Measurements from ENCODE around the gene PDE8A.
A peak's percentile ranks its signal among the peaks of the same experiment; 100 is the strongest.

PDE8A gene

GRCh38 chr15:85036716-85037115, 55.1 kb downstream of the PDE8A start:
- DNase-seq: no peak

- DNase-seq: no peak
These were observed 56.0 kb downstream of the PDE8A start for GRCh38 chr15:85037641-85038040.

DNA sequence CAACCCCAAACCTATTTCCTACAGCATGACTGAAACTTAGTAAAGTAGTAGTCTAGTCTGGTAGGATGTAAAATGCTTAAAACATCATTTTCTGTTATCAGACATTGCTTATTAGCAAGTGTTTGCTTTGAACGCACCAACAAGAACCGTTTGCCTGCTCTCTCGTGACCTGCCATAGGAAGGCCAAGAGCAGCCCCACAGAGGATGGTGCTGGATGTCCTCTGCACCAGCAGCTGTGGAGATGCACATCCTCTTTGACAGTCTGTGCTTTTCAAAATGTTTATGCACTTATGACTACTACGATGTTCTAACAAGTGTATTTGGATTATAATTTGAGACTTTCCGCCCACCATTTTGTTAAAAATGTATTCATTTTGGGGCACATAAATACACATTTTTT, 59.6 kb downstream of the PDE8A start:
- DNase-seq: no peak

- DNase-seq: peak; percentile 40
These were observed 62.7 kb downstream of the PDE8A start for GRCh38 chr15:85044251-85044853.

DNA sequence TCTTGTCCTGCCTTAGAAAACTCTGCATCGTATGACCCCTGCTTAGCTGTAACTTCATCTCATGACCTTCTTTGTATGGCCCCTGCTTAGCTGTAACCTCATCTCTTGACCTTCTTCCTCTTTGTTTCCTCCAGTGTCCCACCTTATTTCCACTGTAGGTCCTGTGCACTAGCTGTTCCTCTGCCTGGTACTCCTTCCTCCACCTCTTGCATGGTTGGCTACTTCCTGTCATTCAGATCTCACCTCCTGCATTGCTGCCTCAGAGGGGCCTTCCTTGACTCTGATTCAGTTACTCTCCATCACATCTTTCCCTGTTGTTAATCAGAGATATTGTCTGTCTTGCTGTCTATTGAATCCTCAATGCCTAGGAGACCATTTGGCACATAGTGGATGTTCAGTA, 63.2 kb downstream of the PDE8A start:
- no peak for DNase-seq

DNA sequence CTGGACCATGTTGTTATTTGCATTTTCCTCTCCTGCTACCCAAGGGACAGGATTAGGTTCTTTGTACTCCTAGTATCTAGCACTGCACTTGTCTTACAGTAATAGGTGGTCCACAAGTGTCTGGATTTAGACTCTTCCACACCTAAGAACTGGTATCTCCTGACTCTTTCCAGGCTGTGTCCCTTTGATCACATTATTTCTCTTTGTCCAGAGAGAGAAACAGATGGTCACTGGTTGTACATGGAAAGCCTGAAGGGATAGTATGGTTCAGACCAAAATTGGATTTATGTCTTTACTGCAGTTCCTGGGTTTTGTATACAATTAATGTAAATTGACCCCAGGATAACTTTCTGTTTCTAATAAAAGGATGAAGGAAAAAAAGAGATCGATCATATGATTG, 64.0 kb downstream of the PDE8A start:
- DNase-seq: no peak

DNA sequence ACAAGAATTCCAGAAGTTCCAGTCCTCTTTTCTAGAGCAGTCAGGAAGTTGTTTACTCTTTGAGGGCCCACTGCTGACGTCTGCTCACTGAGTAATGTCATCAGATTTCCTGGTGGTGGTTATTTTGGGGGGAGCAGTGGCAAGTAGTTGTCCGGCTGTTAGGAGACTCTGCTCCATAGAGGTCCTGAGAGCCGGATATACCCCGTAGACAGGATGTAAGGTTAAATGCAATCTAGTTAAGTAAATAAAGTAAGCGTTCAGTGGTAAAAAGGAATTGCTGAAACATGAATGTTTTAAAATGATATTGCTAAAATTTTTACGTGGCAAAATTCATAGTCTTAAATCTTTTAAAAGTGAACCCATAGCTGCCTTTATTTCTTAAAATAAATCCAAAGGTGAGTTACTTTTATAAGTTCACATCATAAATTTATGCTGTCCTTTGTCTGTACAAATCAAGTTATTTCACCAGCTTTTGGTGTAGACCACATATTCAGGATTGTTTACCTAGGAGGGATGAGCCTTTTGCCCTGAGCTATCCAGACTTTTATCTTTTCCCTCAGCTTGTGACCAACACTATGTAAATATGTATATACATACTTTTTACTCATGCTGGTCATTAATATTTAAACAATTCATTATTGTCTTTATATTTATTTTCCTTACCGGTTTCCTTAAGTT, 65.8 kb downstream of the PDE8A start:
- DNase-seq: no peak

DNA sequence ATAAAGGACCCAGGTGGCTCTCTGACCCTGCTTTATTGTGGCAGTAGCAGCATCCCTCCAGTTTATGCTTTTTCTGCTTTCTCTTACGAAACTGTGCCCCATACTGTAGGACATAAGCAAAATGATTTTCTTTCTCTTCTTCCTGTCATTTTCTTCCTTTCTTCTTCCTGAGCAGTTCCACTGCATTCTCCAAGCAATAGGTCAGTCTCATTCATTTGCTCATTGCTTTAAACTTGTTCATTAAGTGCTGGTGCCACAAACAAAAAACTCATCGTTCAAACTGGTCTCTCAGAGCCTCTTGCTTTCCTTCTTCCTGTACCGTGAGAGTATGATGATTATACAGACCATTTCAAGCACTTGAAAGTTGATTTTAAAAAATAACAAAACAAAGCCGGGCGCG, 66.8 kb downstream of the PDE8A start:
- no peak for DNase-seq

DNA sequence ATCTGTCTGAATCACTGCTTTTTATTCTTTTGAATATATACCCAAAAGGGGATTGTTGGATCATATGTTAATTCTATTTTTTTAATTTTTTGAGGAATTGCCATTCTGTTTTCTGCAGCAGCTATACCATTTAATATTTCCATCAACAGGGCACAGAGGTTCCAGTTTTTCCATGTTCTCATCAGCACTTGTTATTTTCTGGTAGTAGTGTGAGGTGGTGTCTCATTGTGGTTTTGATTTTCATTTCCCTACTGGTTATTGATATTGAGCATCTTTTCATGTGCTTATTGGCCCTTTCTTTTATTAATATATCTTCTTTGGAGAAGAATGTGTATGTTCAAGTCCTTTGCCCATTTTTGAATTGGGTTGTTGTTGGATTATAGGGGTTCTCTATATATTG, 68.1 kb downstream of the PDE8A start:
- DNase-seq: no peak

DNA sequence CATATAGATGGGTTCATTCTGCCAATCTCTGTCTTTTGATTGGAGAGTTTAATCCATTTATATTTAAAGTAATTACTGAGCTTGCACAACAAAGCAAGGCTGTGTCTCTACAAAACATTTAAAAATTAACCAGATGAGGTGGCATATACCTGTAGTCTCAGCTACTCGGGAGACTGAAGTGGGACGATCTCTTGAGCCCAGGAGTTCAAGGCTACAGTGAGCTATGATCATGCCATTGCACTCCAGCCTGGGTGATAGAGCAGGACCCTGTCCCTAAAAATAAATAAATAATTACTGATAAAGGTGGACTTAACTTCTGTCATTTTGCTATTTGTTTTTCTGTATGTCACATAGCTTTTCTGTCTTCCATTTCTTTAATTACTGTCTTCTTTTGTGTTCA, 78.1 kb downstream of the PDE8A start:
- no peak for DNase-seq

- no peak for DNase-seq
These were observed 80.9 kb downstream of the PDE8A start for GRCh38 chr15:85062560-85062959.

- DNase-seq: no peak
These were observed 81.4 kb downstream of the PDE8A start for GRCh38 chr15:85063088-85063487.

- DNase-seq: no peak
These were observed 81.9 kb downstream of the PDE8A start for GRCh38 chr15:85063522-85064079.

GRCh38 chr15:85064710-85065109, 83.1 kb downstream of the PDE8A start:
- DNase-seq: no peak

DNA sequence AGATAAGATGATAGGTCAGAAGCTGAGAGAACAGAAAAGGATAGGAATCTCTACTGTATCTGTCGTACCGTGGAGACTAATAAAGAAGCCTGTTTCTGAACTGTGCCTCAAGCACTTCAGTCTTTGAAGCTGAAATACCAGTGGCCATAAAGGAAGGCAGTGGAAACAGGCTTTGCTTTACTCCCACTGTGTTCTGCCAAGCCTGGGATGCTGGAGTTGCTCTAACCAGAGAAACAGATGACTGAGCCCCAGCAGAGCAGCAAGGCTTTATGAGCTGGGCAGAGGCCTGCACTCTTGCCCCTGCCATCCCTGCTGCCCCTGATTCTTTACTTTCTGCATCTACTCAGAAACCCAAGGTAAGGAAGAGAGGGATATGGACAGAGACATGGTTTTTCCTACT, 89.4 kb downstream of the PDE8A start:
- no peak for DNase-seq

GRCh38 chr15:85071504-85071903, 89.8 kb downstream of the PDE8A start:
- DNase-seq: no peak

DNA sequence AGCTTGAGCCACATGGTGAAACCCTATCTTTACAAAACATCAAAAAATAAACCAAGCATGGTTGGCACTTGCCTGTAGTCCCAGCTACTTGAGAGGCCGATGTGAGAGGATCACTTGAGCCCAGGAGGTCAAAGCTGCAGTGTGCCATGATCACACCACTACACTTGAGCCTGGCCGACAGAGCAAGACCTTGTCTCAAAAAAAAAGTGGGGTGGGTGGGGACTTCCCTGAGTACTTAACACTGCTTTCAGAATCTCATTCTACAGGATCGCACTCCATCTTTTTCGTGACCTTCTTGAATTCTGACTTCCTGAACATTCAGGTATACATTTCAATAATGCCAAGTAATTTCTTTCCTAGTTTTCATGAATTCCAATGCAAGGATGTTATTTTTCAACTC, 91.3 kb downstream of the PDE8A start:
- DNase-seq: no peak

DNA sequence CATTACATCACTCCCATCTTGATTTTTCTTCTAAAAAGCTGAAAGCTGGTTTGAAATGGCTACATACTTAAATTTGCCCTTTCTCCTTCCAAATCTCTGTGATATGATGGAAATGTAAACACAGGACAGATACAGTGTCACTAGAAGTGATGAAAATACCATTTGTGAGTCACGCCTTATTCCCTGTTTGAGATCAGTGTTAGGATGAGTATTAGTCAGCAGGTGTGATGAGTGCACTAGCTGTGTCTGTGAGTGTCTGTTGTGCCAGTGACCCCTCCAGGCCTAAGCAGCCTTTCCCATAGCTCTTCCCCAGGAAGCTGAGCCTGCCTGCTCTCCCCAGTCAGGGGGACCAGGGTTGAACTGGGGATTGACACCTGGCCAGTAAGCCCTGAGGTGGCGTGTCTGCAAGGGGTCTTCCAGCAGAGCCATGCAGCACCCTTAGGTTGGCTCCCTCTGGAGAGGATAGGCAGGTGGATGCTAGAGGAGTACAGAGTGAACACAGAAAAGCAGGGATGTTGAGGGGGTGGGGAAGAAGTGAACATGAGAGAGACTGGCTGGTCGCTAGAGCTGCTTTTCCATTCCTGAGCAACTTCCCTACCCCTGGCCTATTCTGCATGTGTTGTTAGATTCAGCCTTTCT, 92.0 kb downstream of the PDE8A start:
- no peak for DNase-seq

DNA sequence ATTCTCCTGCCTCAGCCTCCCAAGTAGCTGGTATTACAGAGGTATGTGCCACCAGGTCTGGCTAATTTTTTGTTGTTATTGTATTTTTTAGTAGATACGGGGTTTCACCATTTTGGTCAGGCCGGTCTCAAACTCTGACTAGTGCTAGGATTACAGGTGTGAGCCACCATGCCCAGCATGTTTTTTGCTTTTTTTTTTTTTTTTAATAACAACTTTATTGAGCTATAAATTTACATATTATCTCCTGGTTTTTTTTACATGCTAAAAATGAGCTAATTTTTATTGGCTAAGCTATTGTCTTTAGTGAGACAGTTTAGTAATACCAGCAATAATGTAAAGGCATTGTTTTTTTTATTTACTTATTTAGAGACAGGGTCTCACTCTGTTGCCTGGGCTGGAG, 105.2 kb downstream of the PDE8A start:
- DNase-seq: no peak

DNA sequence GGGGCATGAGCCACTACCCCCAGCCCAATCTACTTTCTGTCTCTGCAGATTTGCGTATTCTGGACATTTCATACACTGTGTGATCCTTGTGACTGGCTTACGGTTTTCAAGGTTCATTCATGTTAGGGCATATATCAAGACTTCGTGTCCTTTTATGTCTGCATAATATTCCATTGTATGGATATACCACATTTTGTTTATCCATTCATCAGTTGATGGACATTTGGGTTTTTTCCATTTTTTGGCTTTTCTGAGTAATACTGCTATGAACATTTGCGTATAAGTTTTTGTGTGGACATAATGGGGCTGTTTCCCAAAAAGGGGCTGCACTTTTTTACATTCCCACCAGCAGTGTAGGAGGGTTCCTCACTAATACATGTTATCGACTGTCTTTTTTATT, 106.6 kb downstream of the PDE8A start:
- DNase-seq: no peak

DNA sequence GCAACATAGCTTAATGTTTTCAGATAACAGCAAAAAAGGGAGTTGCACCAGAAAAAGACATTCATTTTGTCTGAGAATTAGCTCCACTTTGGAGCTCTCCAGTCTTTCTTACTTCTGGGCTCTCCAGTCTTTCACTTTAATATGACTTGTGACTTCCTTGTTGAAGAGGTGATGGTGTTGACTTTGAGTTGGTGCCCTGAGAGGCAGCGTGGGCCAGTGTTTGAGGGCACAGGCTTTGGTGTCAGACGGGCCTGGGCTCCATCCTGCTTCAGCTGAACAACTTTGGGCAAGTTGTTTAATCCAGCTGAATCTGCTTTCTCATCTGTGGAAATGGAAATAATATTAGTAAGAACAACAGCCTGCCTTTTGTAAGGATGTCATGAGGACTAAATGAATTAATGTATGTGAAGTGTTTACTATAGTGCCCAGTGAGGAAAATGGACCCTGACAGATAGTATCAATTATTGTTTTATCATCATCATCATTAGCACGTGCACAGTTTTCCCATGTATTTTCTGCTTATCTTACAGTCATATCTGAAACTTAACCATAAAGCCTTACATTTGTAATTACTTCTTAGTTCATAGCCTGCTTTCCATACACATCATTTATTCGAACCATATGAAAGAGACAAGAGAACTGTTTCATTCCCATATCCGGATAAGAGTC, 108.4 kb downstream of the PDE8A start:
- no peak for DNase-seq

GRCh38 chr15:85091990-85092389, 110.3 kb downstream of the PDE8A start:
- DNase-seq: no peak

GRCh38 chr15:85094685-85095084, 113.0 kb downstream of the PDE8A start:
- DNase-seq: no peak

- no peak for DNase-seq
These were observed 113.9 kb downstream of the PDE8A start for GRCh38 chr15:85095566-85095965.
